Left cardiac atrium (tissue), 4 donors: Measurements from ENCODE around the gene GP1BB. TPM values are rescaled to one million over a fixed set of nuclear protein-coding genes. Genes with fewer than 3 reads are reported as not detected.

Source experiments
- ATAC-seq, 2 donors: fragments of 200-7000 bp; cut with Tn5 transposase; one replicate each; pipeline ENCODE4 v1.9.1; 2020; ENCODE audit warnings: mild to moderate bottlenecking in 2 of 2, moderate library complexity in 2 of 2
- DNase-seq: peaks from one replicate; pipeline ENCODE4 v3.0.0-alpha.2; 2020
- intact Hi-C, 2 donors: fragments of 100-400 bp; cut with DNase I; formaldehyde crosslinking; loops; one replicate each; pipeline versions ENCODE4 v1.14.1 to v1.15.1; 2022 to 2023
- total RNA-seq, 2 donors: library from RNA; stranded (reverse); fragmentation: NEBNext Ultra II Directional; extraction: Animal tissue kit (Norgen Biotek cat#: 25700); gene quantifications; one replicate each; pipeline ENCODE4 v1.2.1, GENCODE V29; 2021
- donor health status: DM: no; HTN: yes; CAD: no.
- donor health status: DM: no; HTN: yes; CAD: no; lungs with severe emphysema.
- donor health status: DM: yes; HTN: yes; CAD: no.
- donor health status: Dilated cardiomyopathy.

GP1BB gene
- total RNA-seq, 2 donors from 2014 or later = not detected

- intact Hi-C loops = no loop called here
- no peak for DNase-seq
- no peak for ATAC-seq
Measured at GRCh38 chr22:19770349-19771220, 47.2 kb downstream of the GP1BB start.

GRCh38 chr22:19772422-19772672 lies 49.0 kb downstream of the GP1BB start:
- no peak for ATAC-seq
- DNase-seq = no peak
- intact Hi-C loops = no loop called here

- intact Hi-C loops = no loop called here
- ATAC-seq = peak; percentile 29 to 51
- DNase-seq = peak; percentile 28
Measured at GRCh38 chr22:19772673-19773469, 49.5 kb downstream of the GP1BB start.

GRCh38 chr22:19773470-19774040 lies 50.2 kb downstream of the GP1BB start:
- intact Hi-C loops = no loop called here
- no peak for DNase-seq
- no peak for ATAC-seq

Other genes with a start within 250 kb of the GP1BB start
- gene UFD1, start 244.3 kb upstream of the GP1BB start, total RNA-seq = 10 to 100 TPM; 43.8 to 46.9 TPM
- 1 to 10 TPM in 1 of 2 donors, under 1 TPM in 1; 0.34 to 2.1 TPM for gene CDC45, start 243.6 kb upstream of the GP1BB start, total RNA-seq
- gene CLDN5, start 199.1 kb upstream of the GP1BB start, total RNA-seq = 10 to 100 TPM; 23.3 to 42.1 TPM
- gene SEPTIN5, start 9.0 kb upstream of the GP1BB start, total RNA-seq = 100 to 1,000 TPM; 118 to 127 TPM
- 1 to 10 TPM in 1 of 2 donors, under 1 TPM in 1; 0.47 to 2.4 TPM for gene TBX1, start 37.2 kb downstream of the GP1BB start, total RNA-seq
- 1 to 10 TPM; 2.5 to 4.5 TPM for gene GNB1L, start 131.3 kb downstream of the GP1BB start, total RNA-seq
- 1 to 10 TPM; 6.8 to 7.7 TPM for gene RTL10, start 131.3 kb downstream of the GP1BB start, total RNA-seq
- gene COMT, start 218.2 kb downstream of the GP1BB start, total RNA-seq = 100 to 1,000 TPM; 101 to 103 TPM
- gene TXNRD2, start 218.3 kb downstream of the GP1BB start, total RNA-seq = 10 to 100 TPM; 22.7 to 29.6 TPM